GM19099 (cell line): ENCODE results near the gene LYPD5.
A peak's percentile ranks its signal among the peaks of the same experiment; 100 is the strongest.

Source experiments
- POLR2A ChIP-seq: IDR thresholded peaks from 3 replicates; pipeline ENCODE4 v1.6.1; 2011; ENCODE audit warnings: low read depth; ENCODE audit not compliant: insufficient read length; ENCODE audit errors: extremely low read depth

LYPD5 gene

GRCh38 chr19:43773725-43774102 is 28.5 kb downstream of the LYPD5 start:
- no peak for TF ChIP-seq POLR2A

- TF ChIP-seq POLR2A, result no peak
Observed at GRCh38 chr19:43769256-43769655, 33.0 kb downstream of the LYPD5 start.

GRCh38 chr19:43768273-43769050 is 33.8 kb downstream of the LYPD5 start:
- TF ChIP-seq POLR2A, result no peak

GRCh38 chr19:43767818-43768217 is 34.4 kb downstream of the LYPD5 start:
- no peak for TF ChIP-seq POLR2A

GRCh38 chr19:43767316-43767715 is 34.9 kb downstream of the LYPD5 start:
- no peak for TF ChIP-seq POLR2A

GRCh38 chr19:43766755-43767043 is 35.5 kb downstream of the LYPD5 start:
- TF ChIP-seq POLR2A, result no peak

- peak; percentile 42 for TF ChIP-seq POLR2A
Observed at GRCh38 chr19:43765109-43765876, 37.0 kb downstream of the LYPD5 start.

- TF ChIP-seq POLR2A, result peak; percentile 43
Observed at GRCh38 chr19:43763473-43763939, 38.7 kb downstream of the LYPD5 start.

GRCh38 chr19:43762814-43763213 is 39.4 kb downstream of the LYPD5 start:
- TF ChIP-seq POLR2A, result no peak

GRCh38 chr19:43760941-43761340 is 41.3 kb downstream of the LYPD5 start:
- TF ChIP-seq POLR2A, result no peak

- TF ChIP-seq POLR2A, result no peak
Observed at GRCh38 chr19:43759515-43759914, 42.7 kb downstream of the LYPD5 start.

- TF ChIP-seq POLR2A, result peak; percentile 61
Observed at GRCh38 chr19:43755256-43755801, 46.9 kb downstream of the LYPD5 start.

- peak; percentile 72 for TF ChIP-seq POLR2A
Observed at GRCh38 chr19:43754503-43755255, 47.6 kb downstream of the LYPD5 start, which contains the start of gene SMG9. SMG9 (minus strand) TSS chr19:43754962; CDS start chr19:43750741, 4,221 bp downstream.

- TF ChIP-seq POLR2A, result no peak
Observed at GRCh38 chr19:43754253-43754502, 48.1 kb downstream of the LYPD5 start.

GRCh38 chr19:43752287-43752875 is 49.9 kb downstream of the LYPD5 start:
- no peak for TF ChIP-seq POLR2A
